Panc1 (cell line): ENCODE data around the gene FBLN1. TPM values are rescaled to one million over a fixed set of nuclear protein-coding genes. Genes with fewer than 3 reads are reported as not detected.
A peak's percentile ranks its signal among the peaks of the same experiment; 100 is the strongest.

ENCODE experiments used
- ATAC-seq: fragments of 200-7000 bp; cut with Tn5 transposase; 2 replicates; pipeline ENCODE4 v1.9.1; 2020; ENCODE audit warnings: mild to moderate bottlenecking, moderate library complexity
- BruUV-seq: library from RNA; stranded (reverse); fragments of 400-500 nt; replicated peaks from 2 replicates; lab custom pipeline; 2021; lab: Mats Ljungman, UMichigan
- CTCF ChIA-PET: fragments of 300-600 bp; sonication (Branson Sonifier 250); formaldehyde crosslinking; loops from one replicate; lab custom pipeline; 2022; ENCODE audit warnings: antibody characterized with exemption; lab: Charles Lee
- POLR2A ChIA-PET: fragments of 300-600 bp; sonication (Branson Sonifier 250); formaldehyde crosslinking; loops from one replicate; lab custom pipeline; 2022; ENCODE audit warnings: antibody characterized with exemption; lab: Charles Lee
- DNase-seq: peaks from one replicate; pipeline ENCODE4 v3.0.0-alpha.2; 2010; ENCODE audit warnings: low read depth, low spot score
- H3K27ac ChIP-seq: 2 replicates; pipeline ENCODE4 v1.5.1; 2011; ENCODE audit warnings: mild to moderate bottlenecking, low read length, inconsistent platforms
- H3K27me3 ChIP-seq: fragments of 200-500 bp; sonication (Bioruptor generic); 2 replicates; pipeline ENCODE4 v1.6.0; 2014; ENCODE audit warnings: low read length, inconsistent platforms; ENCODE audit not compliant: control insufficient read depth, insufficient read depth
- H3K36me3 ChIP-seq: fragments of 200-500 bp; sonication (Bioruptor generic); 2 replicates; pipeline ENCODE4 v1.5.1; 2014; ENCODE audit warnings: inconsistent platforms, mild to moderate bottlenecking, low read length, moderate library complexity; ENCODE audit not compliant: control insufficient read depth, insufficient read depth
- H3K4me1 ChIP-seq: 2 replicates; pipeline ENCODE4 v1.5.1; 2011; ENCODE audit warnings: inconsistent platforms, mild to moderate bottlenecking, low read length, moderate library complexity; ENCODE audit not compliant: control insufficient read depth, insufficient read depth
- H3K4me3 ChIP-seq, 2 experiments: 2 replicates each; pipeline ENCODE4 v1.5.1; 2011 to 2012; ENCODE audit warnings: low read depth in 2 of 2, low read length in 2 of 2, mild to moderate bottlenecking in 2 of 2, inconsistent platforms in 1 of 2, moderate library complexity in 1 of 2
- H3K9me3 ChIP-seq: fragments of 200-500 bp; sonication (Bioruptor generic); 2 replicates; pipeline ENCODE4 v1.5.1; 2014; ENCODE audit warnings: low read depth, mild to moderate bottlenecking, inconsistent platforms, low read length, moderate library complexity; ENCODE audit not compliant: control insufficient read depth, insufficient read depth
- CTCF ChIP-seq: fragments of 450-650 bp; IDR thresholded peaks from 2 replicates; pipeline ENCODE4 v1.5.1; 2017; ENCODE audit warnings: mild to moderate bottlenecking
- POLR2AphosphoS5 ChIP-seq: IDR thresholded peaks from 2 replicates; pipeline ENCODE4 v1.6.1; 2012; ENCODE audit warnings: mild to moderate bottlenecking, low read depth, low read length, moderate library complexity
- REST ChIP-seq, 2 experiments: IDR thresholded peaks; 2 replicates each; pipeline ENCODE4 v1.6.1; 2011 to 2012; ENCODE audit warnings: low read depth in 2 of 2, control low read depth in 1 of 2, low read length in 1 of 2, mild to moderate bottlenecking in 1 of 2, moderate library complexity in 1 of 2; ENCODE audit not compliant: insufficient read depth in 1 of 2
- SIN3A ChIP-seq: IDR thresholded peaks from 2 replicates; pipeline ENCODE4 v1.6.1; 2012; ENCODE audit warnings: low read depth, mild to moderate bottlenecking, low read length, moderate library complexity, borderline replicate concordance; ENCODE audit not compliant: insufficient read depth
- TCF7L2 ChIP-seq: IDR thresholded peaks from 2 replicates; pipeline ENCODE4 v1.6.1; 2011; ENCODE audit warnings: mild to moderate bottlenecking, low read depth, low read length, inconsistent platforms
- in situ Hi-C: cut with HindIII; loops from 2 replicates; pipeline ENCODE4 v1.10.0; 2016; ENCODE audit warnings: low sequenced_read_pairs, low pct_unique_long_range_greater_than_20kb
- intact Hi-C: fragments of 100-400 bp; cut with micrococcal nuclease; formaldehyde crosslinking; loops from one replicate; pipeline ENCODE4 v1.10.0; 2022; ENCODE audit not compliant: unreplicated experiment
- total RNA-seq: library from RNA; stranded (reverse); gene quantifications from one replicate; pipeline ENCODE4 v1.2.1, GENCODE V29; 2021; ENCODE audit not compliant: unreplicated experiment

FBLN1 gene
- total RNA-seq, 1 experiment from 2014 or later: 143 TPM

GRCh38 chr22:45499746-45500145 lies 2.9 kb upstream of the FBLN1 start:
- H3K27ac ChIP-seq: no peak overlapping the region
- BruUV-seq: no TSS peak
- ATAC-seq (no peak), DNase-seq (no peak)
- ChIA-PET POLR2A (no interaction called here), CTCF (interaction anchor here (0.6 kb wide), 1 partner anchor 632 kb away, joined by 6 read pairs; no protein-coding TSS in a partner anchor)
- H3K27me3 ChIP-seq: no peaks in the 10 kb centered on the region
- TF ChIP-seq REST (IDR thresholded peaks at IDR 0.05; ENCODE audit: insufficient read depth in 1 of 2, low read depth in 2 of 2, low read length in 1 of 2) (no peak), POLR2AphosphoS5 (no peak), SIN3A (no peak), CTCF (no peak), TCF7L2 (no peak)
- intact Hi-C loops: no loop called here
- H3K9me3 ChIP-seq: no peaks in the 10 kb centered on the region
- no peak overlapping the region for H3K4me3 ChIP-seq
- in situ Hi-C loops: no loop called here
- H3K36me3 ChIP-seq: no peaks in the 10 kb centered on the region
- H3K4me1 ChIP-seq: no peaks in the 10 kb centered on the region; the same call in 1 of the 2 replicates

- in situ Hi-C loops (no loop called here), intact Hi-C loops (no loop called here)
- TF ChIP-seq SIN3A (no peak), CTCF (no peak), TCF7L2 (no peak), POLR2AphosphoS5 (no peak), REST (IDR thresholded peaks at IDR 0.05; ENCODE audit: insufficient read depth in 1 of 2, low read depth in 2 of 2, low read length in 1 of 2) (no peak)
- ChIA-PET CTCF (no interaction called here), POLR2A (no interaction called here)
- Histone ChIP-seq H3K4me1 (peaks cover 5% of the 10 kb centered on the region), H3K4me3 (peak overlapping the region; percentile 57 to 58), H3K9me3 (no peaks in the 10 kb centered on the region), H3K36me3 (no peaks in the 10 kb centered on the region), H3K27ac (peak overlapping the region; percentile 84), H3K27me3 (no peaks in the 10 kb centered on the region)
- ATAC-seq (peak; percentile 30; the same call in 1 of the 2 replicates), DNase-seq (no peak)
- no TSS peak for BruUV-seq
Observed at GRCh38 chr22:45503050-45503815, 550 bp downstream of the FBLN1 start.
